Retina (tissue), 1 donor: ENCODE results near the gene KCNK1.
A peak's percentile ranks its signal among the peaks of the same experiment; 100 is the strongest.
"Not testable (repeated sequence)": the region's sequence is repeated elsewhere in the genome, so short reads cannot be mapped to it uniquely, and the experiment has no call there.

Experiments
- DNase-seq: peaks from one replicate; pipeline ENCODE4 v3.0.0-alpha.2; 2016

The KCNK1 gene

GRCh38 chr1:233670363-233670762 is 56.5 kb downstream of the KCNK1 start:
- not testable (repeated sequence) for DNase-seq

- no peak for DNase-seq
Observed at GRCh38 chr1:233671286-233671685, 57.4 kb downstream of the KCNK1 start.

- no peak for DNase-seq
Observed at GRCh38 chr1:233672732-233673131, 58.8 kb downstream of the KCNK1 start.

DNA sequence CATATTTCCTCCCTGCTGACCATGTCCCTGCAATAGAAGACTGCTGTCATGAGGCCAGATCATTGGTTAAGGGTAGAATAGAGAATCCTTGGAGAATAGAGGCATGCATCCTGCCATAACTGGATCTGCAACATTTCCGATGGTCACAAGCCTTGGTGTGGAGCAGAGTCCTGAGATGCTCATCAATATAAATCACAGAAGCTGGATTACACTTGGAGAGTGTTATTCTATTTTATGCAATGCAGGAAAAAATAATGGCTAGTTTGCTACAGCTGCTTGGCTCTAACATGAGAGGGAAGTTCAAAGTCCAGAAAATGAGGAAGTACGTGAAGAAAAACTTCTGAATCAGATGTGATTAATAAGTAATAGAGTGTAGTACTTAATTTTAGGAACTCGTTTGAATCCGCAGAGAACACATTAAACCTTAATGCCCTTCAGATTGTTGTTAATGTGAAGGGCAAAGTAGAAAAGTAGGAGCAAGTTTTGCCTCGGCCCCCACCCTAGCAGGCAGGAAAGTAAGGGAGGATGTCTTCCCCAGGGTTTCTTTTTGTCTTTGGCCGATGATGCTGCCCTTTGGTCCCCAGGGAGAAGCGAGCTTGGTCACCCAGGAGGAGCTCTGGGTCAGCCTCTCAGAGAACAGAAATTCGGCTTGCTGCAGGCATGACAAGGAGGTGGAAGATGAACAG is 59.5 kb downstream of the KCNK1 start:
- DNase-seq, result no peak

- no peak for DNase-seq
Observed at GRCh38 chr1:233673947-233674431, 60.1 kb downstream of the KCNK1 start.

DNA sequence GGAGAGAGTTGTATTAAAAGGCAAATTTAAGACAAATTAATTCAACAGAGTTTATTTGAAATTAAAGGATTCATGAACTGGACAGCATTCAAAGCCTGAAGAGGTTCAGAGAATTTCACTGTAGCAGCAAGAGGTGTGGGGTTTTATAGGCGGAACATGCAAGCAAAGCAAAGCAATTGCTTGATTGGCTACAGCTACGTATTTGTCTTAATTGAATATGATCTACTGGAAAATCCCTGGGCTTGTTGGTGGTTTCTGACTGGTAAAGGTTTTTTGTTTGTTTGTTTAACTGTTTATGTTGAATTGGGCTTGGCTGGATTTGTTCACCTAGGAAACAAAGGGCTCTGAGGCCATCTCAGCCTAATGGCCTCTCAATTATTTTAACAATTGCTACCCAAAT is 61.5 kb downstream of the KCNK1 start:
- DNase-seq, result no peak

DNA sequence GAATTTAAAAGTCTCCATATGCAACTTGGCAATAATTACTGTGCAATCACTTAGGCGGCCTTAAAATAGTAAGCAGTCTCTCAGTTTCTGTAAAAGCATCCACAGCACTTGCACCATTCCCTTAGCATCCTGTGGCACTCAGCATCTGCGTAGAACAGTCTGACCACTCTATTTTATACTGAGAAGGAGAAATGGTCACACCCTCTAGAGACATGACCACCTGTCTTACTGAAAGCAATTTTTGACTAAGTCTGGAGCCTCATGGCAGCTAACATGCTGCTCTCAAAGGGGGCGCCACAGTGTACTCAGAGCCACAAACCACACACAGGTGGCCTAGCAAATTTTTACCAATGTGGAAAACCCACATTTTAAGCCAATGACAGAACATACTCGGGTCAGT is 62.0 kb downstream of the KCNK1 start:
- no peak for DNase-seq

DNA sequence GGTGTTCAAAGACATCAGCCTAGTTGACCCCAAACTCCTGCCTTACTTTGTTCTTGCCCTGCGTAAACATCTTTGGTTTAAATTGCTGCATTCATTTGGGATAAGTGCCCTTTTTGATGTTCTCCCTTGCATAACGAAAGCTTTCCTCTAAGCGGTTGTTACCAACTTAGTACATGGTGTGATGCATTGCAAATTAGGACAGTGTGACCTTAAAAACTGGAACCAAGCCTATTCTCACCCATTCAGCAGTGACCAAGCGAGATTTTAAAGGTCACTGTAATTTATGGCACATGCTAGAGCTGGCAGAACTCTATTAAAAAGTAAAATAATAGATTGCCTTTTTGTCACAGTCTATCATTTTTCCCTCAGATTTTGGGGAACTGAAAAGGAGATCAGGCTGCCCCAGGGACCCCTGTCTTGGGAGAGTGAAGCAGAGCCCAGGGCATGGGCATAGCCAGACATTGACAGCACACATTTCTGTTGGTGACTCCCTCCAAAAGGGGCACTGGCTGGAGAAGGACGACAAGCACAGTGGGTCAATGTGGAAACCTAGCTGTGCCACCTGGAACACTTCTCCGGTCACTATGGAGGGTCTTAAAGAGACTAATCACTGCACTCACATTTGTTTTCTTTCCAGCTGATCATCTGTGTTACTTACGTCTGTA is 63.9 kb downstream of the KCNK1 start:
- no peak for DNase-seq

GRCh38 chr1:233679030-233679429 is 65.1 kb downstream of the KCNK1 start:
- DNase-seq, result no peak

DNA sequence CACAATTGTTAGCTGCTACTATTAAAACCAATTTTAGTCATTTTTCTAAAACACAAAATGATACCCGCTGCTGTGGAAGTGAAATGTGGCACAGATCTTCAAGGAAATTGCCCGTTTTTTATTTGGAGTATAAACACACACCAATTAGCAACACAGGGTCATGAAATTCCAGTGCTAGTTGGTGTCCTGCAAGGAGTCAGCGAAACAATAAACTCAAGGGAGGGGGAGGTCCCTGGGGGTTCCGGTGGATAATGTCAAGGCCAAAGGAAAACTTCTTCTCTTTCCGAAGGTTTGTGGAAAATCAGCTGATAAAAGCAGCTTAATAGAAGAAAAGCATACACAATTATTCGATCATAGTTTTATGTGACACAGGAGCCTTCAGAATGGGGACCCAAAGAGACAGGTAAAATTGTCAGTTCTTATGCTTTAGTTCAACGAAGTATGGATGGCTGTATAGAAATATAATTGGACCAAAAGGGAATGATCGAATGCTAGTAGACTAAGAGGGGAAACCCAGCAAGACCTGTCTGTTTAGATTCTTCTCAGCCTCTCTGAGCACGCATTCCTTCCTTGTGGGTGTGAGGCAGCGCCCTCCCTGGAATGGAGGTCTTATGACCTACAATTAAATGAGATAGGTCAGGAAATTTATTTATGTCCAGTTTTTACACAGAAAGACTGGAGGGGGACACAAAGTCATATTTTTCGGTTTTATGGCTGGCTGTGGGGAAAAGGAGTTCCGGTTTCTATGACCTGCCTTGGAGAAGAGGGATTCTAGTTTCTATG is 65.9 kb downstream of the KCNK1 start:
- DNase-seq, result peak; percentile 48

DNA sequence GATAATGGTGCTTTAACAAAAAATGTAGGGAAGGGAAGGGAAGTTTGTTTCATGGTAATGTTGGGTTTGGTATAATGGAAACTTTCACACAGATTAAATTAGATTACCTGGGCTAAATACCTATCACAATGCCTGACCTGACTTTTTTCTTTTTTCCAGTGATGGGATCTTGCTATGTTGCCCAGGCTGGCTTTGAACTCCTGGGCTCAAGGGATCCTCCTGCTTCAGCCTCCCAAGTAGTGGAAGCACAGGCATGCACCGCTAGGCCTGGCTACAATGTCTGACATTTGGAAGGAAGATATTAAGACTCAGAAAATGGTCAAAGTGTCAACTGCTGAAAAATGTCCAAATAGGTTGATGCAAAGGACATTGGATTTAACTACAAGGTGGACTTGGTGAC is 67.4 kb downstream of the KCNK1 start:
- no peak for DNase-seq

DNA sequence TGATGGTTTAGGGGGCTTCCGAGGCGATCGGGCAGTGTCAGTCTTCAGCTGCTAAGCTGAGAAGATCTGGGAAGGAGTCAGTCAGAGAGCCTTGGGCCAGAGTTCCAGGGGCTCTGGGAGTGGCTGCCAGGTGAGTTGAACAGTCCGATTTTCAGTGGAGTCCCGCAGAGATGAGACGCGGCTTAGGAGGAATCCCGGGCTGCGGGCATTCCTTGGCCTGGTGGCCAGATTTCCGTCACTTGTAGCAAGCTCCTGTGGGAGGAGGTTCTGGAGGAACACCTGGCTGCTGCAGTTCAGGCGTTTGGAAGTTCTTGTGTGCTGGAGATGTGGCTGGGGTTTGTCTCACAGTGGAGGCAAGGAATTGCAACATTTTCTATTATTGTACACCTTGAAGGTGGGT is 72.7 kb downstream of the KCNK1 start:
- not testable (repeated sequence) for DNase-seq

GRCh38 chr1:233689017-233689747 is 75.3 kb downstream of the KCNK1 start:
- DNase-seq, result no peak

- DNase-seq, result no peak
Observed at GRCh38 chr1:233689748-233690254, 75.9 kb downstream of the KCNK1 start.

GRCh38 chr1:233695901-233696300 is 82.0 kb downstream of the KCNK1 start:
- DNase-seq, result no peak

- DNase-seq, result no peak
Observed at GRCh38 chr1:233700338-233700737, 86.4 kb downstream of the KCNK1 start.

DNA sequence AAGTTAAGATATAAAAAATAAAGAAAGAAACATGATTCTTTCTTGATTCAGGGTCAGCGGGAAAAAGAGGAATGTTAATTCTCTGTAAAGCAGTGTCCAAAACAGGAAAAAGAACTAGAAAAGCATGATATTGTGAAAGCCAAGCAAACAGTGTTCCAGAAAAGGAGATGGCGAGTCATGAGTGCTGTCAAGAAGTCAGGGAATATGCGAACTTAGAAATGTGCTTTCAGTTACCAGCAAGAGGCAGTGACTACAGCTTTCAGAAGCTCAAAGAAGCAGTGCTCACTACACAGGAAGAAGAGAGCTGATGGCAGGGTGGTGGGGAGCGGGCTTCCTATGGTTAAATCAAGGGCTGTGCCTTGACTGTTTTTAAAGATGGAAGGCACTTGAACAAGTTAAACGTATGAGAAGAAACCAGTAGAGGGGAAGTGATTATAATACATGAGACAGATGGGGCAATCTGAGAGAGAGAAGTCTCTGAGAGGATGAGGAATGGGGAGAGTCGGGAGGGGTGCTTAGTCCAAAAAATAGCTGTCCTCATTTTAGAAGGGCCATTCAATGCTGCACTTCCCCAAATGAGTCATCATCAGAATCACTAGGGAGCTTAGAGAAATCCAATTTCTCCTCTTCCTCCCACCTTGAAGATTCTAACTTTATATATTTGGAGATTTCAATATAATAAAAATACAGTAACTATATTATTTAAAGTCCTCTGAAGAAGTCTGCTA is 90.4 kb downstream of the KCNK1 start:
- DNase-seq, result no peak

DNA sequence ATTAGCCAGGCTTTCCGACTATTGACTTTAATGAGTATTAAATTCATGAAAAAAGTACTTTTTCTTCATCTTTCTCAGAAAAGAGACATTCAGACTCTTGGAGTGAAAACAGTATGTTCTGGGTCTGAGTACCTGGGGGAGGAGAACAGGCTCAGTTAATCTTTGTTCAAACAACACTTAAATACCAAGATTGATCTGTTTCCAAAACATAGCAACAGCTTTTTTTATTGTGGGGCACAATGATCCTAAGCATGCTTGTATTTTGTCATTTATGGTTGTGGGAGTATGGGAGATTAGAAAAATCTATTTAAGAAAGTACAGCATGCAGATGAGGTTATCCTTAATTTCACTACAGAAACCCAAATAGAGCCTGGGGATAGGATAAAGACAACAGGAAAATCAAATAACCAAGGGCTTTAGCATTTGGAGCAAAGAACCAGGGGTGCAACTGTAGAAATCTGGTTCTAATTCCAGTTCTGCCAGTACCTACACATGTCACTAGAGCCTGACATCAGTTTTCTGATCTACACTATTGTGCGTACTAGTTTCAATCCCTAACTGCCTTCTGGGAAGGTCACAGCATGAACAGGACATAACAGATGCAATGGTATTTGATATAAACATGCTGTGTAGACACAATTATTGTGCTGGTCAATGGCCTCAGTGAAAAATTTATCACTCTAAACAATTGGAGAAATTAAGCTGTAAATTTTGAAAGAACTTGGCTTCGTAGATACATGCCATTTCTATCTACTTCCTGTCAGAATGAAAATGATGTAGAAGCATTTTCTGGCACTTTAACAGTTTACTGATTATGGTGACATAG is 91.2 kb downstream of the KCNK1 start:
- DNase-seq, result no peak

GRCh38 chr1:233707153-233707879 is 93.4 kb downstream of the KCNK1 start:
- DNase-seq, result peak; percentile 11
